ENCODE measurements around the gene REN.

Gene REN

GRCh38 chr1:204143276-204144041 lies 22.7 kb downstream of the REN start:
- no peaks in the 10 kb centered on the region for H3K4me1 ChIP-seq (ENCODE audit: insufficient read depth, low read length, poor library complexity, severe bottlenecking)
- no peak for TF ChIP-seq EZH2phosphoT487 (IDR thresholded peaks at IDR 0.05; ENCODE audit: borderline replicate concordance)
- TF ChIP-seq CTCF (conservative IDR thresholded peaks at IDR 0.05; ENCODE audit: low read length), result no peak
- H3K9me3 ChIP-seq (ENCODE audit: insufficient read depth, low read depth, low read length), result no peaks in the 10 kb centered on the region
- no peak overlapping the region for H3K4me2 ChIP-seq (ENCODE audit: low read depth, low read length, poor library complexity, severe bottlenecking)
- no peaks in the 10 kb centered on the region for H3K79me2 ChIP-seq (ENCODE audit: insufficient read depth, low read length)
- H4K20me1 ChIP-seq (ENCODE audit: insufficient read depth, low read length, poor library complexity, severe bottlenecking), result no peaks in the 10 kb centered on the region
- no peak overlapping the region for H2AFZ ChIP-seq (ENCODE audit: low read length)
- H3K27me3 ChIP-seq (ENCODE audit: insufficient read depth, low read length, poor library complexity, severe bottlenecking), result no peaks in the 10 kb centered on the region
- H3F3A ChIP-seq (ENCODE audit: low read depth), result no peaks in the 10 kb centered on the region
- H3K4me3 ChIP-seq (ENCODE audit: low read length, poor library complexity, severe bottlenecking), result no peak overlapping the region
- H3K36me3 ChIP-seq (ENCODE audit: insufficient read depth, low read length), result no peaks in the 10 kb centered on the region
- no peaks in the 10 kb centered on the region for H3K9me2 ChIP-seq (replicated peaks; ENCODE audit: low read depth, low read length)
- no peak overlapping the region for H3K9ac ChIP-seq (ENCODE audit: low read depth, low read length, poor library complexity, severe bottlenecking)

GRCh38 chr1:204142032-204142974 lies 23.8 kb downstream of the REN start:
- no peaks in the 10 kb centered on the region for H3F3A ChIP-seq (ENCODE audit: low read depth)
- H2AFZ ChIP-seq (ENCODE audit: low read length), result no peak overlapping the region
- no peaks in the 10 kb centered on the region for H3K27me3 ChIP-seq (ENCODE audit: insufficient read depth, low read length, poor library complexity, severe bottlenecking)
- H3K9ac ChIP-seq (ENCODE audit: low read depth, low read length, poor library complexity, severe bottlenecking), result no peak overlapping the region
- no peaks in the 10 kb centered on the region for H4K20me1 ChIP-seq (ENCODE audit: insufficient read depth, low read length, poor library complexity, severe bottlenecking)
- no peaks in the 10 kb centered on the region for H3K9me3 ChIP-seq (ENCODE audit: insufficient read depth, low read depth, low read length)
- no peaks in the 10 kb centered on the region for H3K9me2 ChIP-seq (replicated peaks; ENCODE audit: low read depth, low read length)
- no peaks in the 10 kb centered on the region for H3K36me3 ChIP-seq (ENCODE audit: insufficient read depth, low read length)
- TF ChIP-seq EZH2phosphoT487 (IDR thresholded peaks at IDR 0.05; ENCODE audit: borderline replicate concordance) (no peak), CTCF (conservative IDR thresholded peaks at IDR 0.05; ENCODE audit: low read length) (no peak)
- no peak overlapping the region for H3K4me2 ChIP-seq (ENCODE audit: low read depth, low read length, poor library complexity, severe bottlenecking)
- no peak overlapping the region for H3K4me3 ChIP-seq (ENCODE audit: low read length, poor library complexity, severe bottlenecking)
- H3K4me1 ChIP-seq (ENCODE audit: insufficient read depth, low read length, poor library complexity, severe bottlenecking), result no peaks in the 10 kb centered on the region
- no peaks in the 10 kb centered on the region for H3K79me2 ChIP-seq (ENCODE audit: insufficient read depth, low read length)

- Histone ChIP-seq H3K36me3 (ENCODE audit: insufficient read depth, low read length) (no peaks in the 10 kb centered on the region), H2AFZ (ENCODE audit: low read length) (no peak overlapping the region), H3F3A (ENCODE audit: low read depth) (no peaks in the 10 kb centered on the region), H3K9me2 (replicated peaks; ENCODE audit: low read depth, low read length) (no peaks in the 10 kb centered on the region), H3K79me2 (ENCODE audit: insufficient read depth, low read length) (no peaks in the 10 kb centered on the region), H3K4me2 (ENCODE audit: low read depth, low read length, poor library complexity, severe bottlenecking) (no peak overlapping the region), H3K9me3 (ENCODE audit: insufficient read depth, low read depth, low read length) (no peaks in the 10 kb centered on the region), H3K9ac (ENCODE audit: low read depth, low read length, poor library complexity, severe bottlenecking) (no peak overlapping the region), H3K4me3 (ENCODE audit: low read length, poor library complexity, severe bottlenecking) (no peak overlapping the region), H3K27me3 (ENCODE audit: insufficient read depth, low read length, poor library complexity, severe bottlenecking) (no peaks in the 10 kb centered on the region), H3K4me1 (ENCODE audit: insufficient read depth, low read length, poor library complexity, severe bottlenecking) (no peaks in the 10 kb centered on the region), H4K20me1 (ENCODE audit: insufficient read depth, low read length, poor library complexity, severe bottlenecking) (no peaks in the 10 kb centered on the region)
- no peak for TF ChIP-seq CTCF (conservative IDR thresholded peaks at IDR 0.05; ENCODE audit: low read length)
- TF ChIP-seq EZH2phosphoT487 (IDR thresholded peaks at IDR 0.05; ENCODE audit: borderline replicate concordance), result no peak
These were observed 25.0 kb downstream of the REN start for GRCh38 chr1:204141131-204141530.

Data from Loucy (cell line).